ENCODE measurements around the gene EIF3L.
A peak's percentile ranks its signal among the peaks of the same experiment; 100 is the strongest.

The EIF3L gene

DNA sequence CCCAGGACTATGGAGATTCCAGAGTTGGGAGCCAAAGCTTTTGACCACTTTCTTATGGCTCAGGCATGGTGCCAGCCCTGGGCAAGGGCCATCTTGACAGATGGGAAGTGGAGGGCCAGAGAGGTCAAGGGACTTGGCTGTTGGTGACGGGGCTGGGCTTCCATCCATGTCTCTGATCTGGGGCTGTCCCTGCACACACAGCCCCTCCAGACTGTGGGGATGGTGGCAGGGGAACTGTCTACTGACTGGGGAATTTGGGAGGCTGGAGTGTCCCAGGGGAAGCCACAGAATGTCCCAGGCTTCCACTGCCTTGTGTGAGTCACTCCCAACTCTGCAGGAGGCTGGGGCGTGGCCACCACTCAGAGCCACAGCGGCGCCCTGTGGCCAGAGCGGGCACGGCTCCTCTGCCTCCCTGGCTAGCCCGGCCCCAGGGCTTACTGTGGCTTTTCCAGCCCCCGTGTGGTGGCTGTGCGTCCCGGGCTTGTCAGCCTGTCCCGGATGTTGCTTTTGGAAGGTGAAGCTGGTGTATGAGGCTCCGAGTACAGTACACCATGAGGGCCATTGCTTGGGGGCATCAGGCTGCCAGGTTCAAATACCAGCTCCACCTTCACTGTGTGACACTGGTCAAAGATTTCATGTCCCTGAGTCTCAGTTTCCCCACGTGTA, 84.6 kb downstream of the EIF3L start:
- peak overlapping the region; percentile 37 for H3K27ac Mint-ChIP-seq
- DNase-seq (ENCODE audit: low spot score in 2 of 2): peak; percentile 79 to 89
- ATAC-seq: peak; percentile 97
- peaks cover 44% of the 10 kb centered on the region for H3K36me3 Mint-ChIP-seq
- H3K9me3 Mint-ChIP-seq: no peaks in the 10 kb centered on the region
- H3K4me1 Mint-ChIP-seq: peaks cover 17% of the 10 kb centered on the region
- H3K4me3 Mint-ChIP-seq: no peak overlapping the region

Data from stimulated activated effector memory CD8-positive, alpha-beta T cell treated with anti-CD3 and anti-CD28 coated beads, Interleukin-12 subunit alpha, Interleukin-12 subunit beta, amount 100 ng/mL, for 72 hours (primary cell).